HG02973 (cell line): ENCODE data around the gene CORO6.
"Not testable (repeated sequence)": the region's sequence is repeated elsewhere in the genome, so short reads cannot be mapped to it uniquely, and the experiment has no call there.

Experiments used
- ATAC-seq: cut with Tn5 transposase; IDR thresholded peaks from one replicate; pipeline ENCODE4 v1.9.1; 2021; ENCODE audit warnings: moderate library complexity; ENCODE audit not compliant: unreplicated experiment

Gene CORO6

DNA sequence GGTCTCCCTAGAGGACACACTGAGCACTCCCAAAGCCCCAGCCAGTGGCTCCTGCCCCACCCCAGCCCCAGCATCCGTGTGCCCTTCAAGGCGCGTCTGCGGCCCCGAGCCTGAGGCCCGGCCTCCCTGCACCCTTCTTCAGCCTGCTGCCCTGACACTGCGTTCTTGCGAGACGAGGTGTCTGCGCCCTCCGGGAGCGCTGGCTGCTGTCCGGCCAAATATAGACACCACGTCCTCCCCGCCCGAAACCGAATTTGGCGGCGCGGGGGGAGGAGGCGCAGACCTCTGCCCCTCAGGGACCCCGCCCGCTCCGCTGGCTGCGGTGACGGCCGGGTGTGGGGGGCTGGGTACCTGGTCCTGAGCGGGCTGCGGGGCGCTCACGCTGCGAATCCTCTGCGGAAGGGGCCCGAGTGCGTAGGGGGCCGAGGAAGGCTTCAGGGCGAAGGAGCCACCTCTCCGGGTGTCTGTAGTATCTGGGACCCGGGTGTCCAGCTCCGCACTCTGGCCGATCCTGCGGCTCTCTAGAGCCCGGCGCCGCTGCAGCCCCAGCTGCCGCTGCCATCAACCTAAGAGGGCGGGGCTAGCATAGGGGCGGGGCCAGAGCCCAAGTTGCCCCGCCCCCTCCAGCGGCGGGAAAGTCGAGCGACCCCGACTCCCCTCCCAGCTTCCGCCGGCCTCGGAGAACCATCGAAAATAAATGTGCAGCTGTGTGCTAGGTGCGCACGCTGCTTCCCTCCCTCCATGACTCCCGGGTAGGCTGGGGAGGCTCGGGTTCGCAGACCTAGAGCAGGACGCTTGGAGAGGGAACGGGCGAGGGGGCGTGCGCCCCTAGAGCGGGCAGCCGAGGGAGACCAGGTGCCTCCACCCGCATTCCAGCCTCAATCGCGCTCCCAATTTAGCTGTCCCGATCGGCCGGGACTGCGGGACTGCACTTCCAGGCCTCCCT, at the start of gene CORO6:
Gene CORO6, minus strand, starts transcription at position 576 of the 946 bp plus-strand sequence. CDS start 1,491 bp downstream, outside the sequence.
- no peak for ATAC-seq

DNA sequence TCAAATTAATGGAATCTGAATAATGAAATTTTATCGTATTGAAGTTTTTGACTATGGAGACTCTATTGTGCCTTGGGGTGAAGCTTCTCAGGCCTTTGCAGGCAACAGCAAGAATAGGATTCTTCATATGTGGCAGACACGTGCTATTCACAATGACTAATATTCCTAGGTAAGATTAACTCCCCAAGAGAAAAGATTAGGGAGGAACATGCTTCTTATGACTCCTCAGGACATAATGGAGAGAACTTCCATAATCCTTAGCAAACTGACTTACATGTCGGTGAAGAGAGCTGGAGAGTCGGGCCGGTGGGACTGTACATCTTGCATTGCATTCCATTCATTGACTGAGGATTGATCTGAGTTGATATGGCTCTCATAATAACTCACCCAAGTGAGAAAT, 48.9 kb upstream of the CORO6 start:
- no peak for ATAC-seq

DNA sequence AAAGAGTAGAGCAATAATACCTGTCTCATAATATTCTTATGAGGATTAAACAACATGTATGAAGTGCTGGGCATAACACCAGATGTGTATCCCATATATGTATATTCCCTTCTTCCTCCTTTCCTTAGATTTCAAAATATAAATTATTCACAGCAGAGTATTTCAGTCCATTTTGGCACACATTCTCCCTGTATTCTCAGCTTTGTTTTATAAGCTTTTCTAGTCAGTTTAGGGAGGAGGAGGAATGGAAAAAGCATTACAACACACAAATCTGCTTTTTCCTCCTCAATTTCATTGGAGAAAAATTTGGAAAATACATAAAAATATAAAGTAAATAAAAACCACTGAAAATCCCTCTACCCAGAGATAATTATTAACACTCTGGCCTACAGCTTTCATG, 46.6 kb upstream of the CORO6 start:
- no peak for ATAC-seq

DNA sequence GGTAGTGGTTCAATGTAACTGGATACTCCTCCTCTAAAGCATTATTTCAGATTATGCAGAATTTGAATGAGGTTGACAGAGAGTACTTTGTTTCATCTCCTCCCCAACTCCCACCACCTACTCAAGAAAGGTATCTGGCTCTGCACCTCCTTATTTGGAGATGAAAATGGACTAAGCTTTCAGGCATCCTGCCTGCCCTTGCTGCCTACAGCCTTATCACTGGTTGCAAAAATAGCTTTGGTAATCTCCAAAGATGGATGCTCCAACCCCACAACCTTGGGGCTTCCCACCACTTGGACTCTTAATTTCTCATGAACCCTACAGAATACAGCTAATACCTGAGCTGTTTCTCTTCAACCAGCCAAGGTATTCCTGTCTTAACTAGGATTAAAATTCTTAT, 45.3 kb upstream of the CORO6 start:
- ATAC-seq: no peak

DNA sequence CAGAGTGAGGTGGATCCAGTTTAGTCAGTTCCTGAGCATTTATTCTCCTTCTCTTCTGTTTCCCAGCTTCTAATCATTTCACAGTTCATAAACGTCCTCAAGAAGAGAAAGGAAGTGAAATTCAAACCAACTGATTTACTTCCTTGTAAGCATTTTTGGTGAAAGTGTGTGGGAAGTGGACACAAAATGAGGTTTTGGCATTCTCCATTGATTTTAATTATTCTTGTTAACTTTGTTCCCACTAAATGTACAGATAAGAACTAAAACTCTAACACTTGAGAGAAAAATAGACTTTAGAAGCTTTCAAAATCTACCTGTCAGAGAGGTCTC, 42.7 kb upstream of the CORO6 start:
- ATAC-seq: no peak

DNA sequence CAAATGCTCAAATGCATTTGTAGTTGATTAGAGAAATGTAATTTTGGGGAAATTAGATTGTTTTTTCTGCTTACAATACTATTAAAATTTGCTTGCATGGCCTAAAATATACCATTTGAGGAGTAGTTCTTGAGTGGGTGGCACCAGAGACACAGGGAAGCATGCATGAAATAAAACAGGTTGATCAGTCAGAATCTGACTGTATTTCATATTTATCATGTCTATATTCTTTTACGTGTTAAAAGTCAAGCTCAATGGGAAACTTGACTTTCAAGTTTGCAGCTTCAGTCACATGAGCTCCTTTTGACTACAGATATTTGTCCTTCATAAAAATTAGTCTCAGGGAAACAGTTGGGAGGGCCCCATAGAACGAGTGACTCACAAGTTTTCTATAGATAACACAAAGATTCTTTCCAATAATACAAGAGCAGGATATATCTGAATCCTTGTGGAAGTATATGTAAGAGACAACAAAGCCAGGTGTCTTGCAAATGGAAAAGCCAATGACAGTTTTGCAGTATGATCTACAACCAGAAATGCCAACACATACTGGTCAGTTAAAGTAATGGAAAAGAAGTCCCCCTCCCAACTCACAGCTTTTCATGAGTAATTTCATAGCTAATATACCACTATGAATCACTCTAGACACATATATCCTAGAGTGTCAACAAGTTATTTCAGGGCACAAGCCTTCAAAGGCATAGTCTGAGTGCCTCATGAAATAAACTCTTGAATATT, 42.2 kb upstream of the CORO6 start:
- ATAC-seq: no peak

DNA sequence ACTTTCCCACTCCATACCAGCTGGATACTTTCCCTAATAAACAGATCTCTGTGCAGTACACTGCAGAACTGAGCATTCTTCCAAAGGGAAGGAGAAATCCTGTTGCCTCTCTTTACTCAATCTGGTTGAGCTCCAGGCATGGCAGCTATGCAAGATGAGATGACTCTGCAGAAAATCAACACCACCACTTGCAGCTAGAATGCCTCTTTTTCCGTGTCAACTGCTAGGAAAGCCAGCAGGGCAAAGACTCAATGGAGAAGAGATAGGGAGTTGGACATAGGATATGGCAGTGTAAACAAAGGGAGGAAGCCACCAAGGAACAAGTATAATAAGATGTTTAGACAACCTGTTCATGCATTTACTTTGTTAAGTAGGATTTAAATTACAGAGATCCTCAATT, 40.4 kb upstream of the CORO6 start:
- ATAC-seq: no peak

DNA sequence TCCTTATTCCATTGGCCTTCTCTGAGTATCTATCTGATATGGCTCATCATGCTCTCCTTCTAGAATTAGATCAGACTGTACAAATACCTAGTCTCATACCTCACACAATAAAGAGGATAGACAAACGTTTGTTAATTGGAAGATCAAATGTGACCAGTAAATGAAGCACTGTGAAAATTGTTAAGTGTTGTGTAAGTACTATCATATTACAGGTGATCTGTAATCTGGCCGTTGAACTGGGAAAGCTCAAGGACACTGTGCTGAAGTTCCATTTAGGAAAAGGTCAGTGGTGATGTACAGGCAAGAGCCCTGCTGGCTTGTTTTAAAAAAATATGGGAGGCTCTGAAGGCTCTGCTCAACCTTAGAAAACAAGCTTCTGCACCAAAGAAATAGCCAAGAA, 38.5 kb upstream of the CORO6 start:
- no peak for ATAC-seq

DNA sequence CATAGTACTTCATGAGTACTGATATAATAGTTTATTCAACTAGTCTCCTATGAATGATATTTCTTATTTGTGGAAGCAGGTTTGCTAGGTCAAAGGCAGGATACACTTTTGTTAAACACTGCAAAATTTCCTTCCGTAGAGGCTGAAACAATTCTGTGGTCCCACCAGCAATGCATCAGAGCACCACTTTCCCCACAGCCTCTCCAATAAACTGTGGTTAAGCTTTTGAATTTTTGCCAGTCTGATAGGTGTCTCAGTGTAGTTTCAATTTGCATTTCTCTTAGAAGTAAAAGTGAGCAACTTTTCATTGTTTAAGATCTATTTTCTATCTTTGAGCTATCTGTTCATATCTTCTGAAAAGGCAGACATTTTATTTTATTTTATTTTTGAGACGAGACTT, 36.4 kb upstream of the CORO6 start:
- no peak for ATAC-seq

DNA sequence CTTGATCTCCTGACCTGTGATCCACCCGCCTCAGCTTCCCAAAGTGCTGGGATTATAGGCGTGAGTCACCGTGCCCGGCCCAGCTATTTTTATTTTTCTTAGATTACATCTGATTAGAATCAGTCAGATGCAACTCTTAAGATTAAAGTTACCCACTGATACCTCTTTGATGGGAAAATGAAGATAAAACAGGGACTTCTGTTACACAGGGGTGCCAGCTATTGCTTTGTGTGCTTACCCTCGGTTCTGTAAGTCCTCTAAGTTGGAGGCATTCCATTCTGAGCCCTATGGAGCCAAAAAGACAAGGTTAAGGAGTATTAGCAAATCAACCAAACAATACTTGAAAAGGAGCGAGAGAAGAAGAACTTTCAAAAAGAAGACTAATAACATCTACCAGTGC, 32.6 kb upstream of the CORO6 start:
- ATAC-seq: no peak

DNA sequence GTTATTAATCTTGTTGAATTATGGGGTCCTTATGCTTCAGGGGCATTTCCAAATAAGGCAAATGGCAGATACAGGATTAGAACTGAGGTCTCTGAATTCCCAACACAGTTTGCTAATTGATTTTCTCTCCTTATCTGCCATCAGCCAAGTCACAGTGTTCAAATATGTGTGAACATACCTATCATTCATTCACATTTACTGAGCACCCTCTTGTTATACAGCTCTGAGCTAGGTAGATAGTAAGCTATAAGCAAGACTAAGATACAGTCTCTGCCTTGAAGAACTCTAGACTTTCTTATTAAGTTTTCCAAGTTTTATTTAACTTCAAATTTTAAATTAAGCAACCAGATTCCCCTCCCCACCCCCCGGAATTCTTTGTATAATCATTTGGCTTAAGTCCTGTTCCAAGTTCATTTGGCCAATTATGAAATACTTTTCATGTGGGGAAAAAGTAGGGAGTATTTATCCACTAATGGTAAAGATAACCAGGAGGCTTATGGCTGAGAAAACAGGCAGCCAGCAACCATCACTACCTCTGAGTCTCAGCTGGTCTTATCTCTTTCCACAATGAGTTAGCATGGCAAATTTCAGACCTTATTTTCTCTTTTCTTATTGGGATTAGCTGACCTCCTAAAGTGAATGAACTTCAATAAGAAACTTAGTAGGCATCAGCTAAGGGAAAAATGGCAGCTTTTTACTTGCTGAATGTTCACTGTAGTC, 31.4 kb upstream of the CORO6 start:
- ATAC-seq: no peak

DNA sequence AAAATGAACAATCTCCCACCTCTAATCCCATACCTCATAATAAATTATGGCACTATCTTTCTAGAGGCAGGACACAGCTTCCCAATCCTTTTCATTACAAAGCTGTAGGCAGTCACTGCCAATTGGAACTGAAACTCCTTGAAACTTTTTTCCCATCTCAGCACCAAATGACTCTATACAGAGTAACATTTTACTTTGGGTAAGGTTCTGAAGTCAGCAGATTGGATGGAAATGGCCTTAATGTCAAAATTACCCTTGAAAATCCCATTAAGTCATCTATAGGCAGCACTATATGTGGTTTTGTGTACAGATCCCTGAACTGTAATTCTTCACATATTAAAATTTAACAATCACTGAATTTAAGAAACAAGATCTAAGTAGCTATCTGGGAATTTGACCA, 30.3 kb upstream of the CORO6 start:
- ATAC-seq: no peak

DNA sequence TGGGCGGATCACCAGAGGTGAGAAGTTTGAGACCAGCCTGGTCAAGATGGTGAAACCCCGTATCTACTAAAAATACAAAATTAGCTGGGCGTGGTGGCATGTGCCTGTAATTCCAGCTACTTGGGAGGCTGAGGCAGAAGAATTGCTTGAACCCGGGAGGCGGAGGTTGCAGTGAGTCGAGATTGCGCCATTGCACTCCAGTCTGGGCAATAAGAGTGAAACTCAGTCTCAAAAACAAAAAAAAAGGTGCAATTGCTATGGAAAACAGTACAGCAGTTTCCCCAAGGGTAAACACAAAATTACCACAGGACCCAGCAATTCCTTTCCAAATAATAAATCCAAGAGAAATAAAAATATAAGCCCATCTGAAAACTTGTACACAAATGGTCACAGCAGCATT, 29.2 kb upstream of the CORO6 start:
- ATAC-seq: not testable (repeated sequence)

DNA sequence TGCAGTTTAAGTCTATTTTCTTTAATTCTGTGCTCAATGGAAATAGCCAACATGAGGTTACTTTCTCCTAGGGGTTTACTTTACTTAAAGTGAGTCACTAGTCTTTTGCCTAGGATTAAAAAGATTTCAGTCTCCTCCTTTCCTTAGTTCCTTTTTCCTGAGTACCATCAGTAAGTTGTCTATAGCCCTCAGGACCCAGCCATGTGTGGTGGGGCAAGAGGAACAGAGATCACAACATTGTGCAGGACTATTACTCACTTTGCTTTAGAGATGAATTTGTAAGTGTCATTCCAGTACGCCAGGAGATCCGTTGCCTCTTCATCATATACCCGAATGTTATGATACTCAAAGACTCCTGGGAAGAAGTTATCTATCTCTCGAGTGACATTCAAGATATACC, 27.7 kb upstream of the CORO6 start:
- ATAC-seq: no peak

DNA sequence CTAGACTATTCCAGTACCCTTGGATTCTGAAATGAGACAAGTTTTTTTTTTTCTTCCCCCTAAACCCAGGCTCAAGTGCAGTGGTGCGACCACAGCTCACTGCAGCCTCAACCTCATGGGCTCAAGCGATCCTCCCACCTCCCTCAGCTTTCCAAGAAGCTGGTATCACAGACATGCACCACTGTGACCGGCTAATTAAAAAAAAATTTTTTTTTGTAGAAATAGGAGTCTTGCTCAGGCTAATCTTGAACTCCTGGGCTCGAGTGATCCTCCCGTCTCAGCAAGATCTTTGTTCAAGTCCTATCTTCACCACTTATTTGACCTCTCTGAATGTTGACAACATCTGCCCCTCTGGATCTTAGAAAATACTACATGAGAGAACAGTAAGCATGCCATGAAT, 26.6 kb upstream of the CORO6 start:
- no peak for ATAC-seq

DNA sequence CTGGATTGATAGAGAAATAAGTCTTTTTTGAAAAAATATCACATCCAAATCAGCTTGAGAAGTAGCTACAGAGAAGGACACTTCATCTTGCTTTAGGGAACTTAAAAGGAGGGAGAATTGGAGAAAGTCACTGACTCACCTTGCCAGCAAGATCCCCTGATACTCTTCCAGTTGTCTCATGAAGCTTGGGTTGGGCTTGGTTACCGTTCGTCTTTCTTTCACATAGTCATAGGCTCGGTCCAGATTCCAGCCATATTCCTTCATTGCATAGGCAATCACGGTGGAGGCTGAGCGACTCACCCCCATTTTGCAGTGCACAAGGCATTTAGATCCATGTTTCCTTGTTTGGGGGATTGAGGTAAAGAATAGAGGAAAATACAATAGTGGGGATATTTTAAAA, 25.3 kb upstream of the CORO6 start:
- ATAC-seq: no peak

DNA sequence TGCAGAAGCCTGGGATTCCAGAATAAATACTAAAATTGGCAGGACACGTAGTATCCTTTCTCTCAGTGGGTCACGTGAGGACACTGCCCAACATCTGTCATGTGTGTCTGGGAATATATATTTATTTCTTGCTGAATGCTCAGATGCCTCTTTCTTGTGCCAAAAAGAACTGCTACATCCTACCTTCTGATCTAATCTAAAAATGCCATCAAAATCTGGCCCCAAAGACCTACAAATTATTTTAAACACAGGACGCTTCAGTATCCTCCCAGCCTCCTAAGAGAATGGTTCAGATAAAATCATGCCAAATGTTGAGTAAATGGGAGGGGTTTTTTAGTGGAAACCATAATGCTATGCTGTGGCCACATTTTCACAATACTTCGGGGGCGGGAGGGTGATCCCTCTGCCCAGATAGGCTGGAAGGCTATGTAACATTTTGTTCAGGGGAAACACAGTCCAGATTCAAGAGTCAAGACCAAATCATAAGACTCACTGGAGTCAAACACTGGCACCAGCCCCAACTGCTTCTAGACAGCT, 22.9 kb upstream of the CORO6 start:
- ATAC-seq: no peak

DNA sequence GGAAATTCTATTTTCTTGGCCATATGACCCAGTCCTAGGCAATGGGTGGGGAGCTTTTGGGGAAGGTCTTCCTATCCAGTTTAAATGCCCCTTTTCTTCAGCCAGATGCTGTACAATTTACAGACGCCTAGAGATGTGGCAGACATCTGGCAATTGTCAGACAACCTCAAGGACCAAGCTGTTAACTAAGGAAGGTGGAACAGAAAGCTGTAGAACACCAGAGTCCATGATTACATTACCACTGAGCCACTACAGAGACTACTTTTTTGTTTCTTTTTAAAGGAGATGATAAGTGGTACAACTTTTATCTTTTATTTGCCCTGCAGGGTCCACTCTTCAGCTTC, 21.1 kb upstream of the CORO6 start:
- no peak for ATAC-seq

DNA sequence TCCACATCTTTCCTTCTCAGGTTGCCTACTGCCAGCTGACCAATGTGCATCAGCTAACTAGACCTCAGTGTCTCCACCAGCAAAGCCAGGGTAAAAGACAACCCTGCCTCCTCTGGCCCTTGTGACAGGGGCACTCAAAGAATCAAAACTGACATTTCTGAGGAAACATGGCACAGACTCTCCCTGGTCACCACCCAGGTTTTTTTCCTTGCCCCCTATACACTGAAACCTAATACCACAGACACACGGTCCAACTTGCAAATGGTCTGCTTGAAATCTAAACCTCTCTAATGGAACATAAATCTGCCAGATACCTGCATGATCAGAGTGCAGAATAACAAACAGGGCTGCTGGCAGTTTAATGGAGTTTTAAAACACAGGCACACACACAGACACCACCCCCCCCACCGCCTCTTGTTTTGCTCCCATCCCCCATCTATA, 19.5 kb upstream of the CORO6 start:
- ATAC-seq: no peak

DNA sequence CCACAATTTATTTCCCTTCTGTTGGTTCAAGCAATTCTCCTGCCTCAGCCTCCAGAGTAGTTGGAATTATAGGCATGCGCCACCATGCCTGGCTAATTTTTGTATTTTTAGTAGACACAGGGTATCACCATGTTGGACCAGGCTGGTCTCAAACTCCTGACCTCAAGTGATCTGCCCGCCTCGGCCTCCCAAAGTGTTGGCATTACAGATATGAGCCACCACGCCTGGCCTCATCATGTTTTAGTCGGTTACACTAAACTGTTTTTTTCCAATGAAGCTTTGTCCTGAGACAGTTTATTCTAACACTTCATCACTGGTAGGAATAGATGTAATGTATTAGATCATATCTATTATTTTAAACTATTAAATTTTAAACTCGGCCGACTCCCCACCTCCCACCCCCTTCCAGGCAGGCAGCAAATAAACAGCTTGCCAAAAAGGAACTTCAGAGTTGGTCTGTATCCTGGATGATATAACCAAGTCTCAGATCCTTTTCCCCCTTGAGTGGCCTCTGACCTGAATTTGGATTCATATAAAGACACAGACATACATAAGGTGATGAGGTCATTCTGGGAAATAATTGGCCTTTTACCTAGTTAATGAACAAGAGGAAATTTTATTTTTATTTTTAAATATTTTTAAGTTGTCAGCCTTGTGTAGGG, 18.4 kb upstream of the CORO6 start:
- ATAC-seq: no peak

DNA sequence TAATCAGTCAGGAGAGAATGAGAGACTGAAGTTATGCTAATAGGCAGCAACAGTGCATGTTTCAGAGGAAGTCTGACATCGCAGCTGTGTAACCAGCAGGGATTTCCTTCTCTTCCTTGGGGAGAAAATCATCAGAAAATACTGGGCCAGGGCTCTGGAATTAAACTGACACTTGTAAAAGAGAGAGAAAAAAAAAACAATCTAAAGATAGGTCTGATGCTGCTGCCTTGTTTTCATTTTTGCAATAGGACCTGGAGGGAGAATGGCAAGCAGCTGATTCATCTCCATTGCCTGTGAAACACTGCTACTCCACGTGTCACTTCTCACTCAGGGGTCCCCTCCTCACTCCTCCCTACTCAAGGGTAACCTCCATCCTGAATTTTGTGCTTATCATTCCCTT, 17.7 kb upstream of the CORO6 start:
- no peak for ATAC-seq
